Measurements from ENCODE around the gene NGF.

Gene NGF

DNA sequence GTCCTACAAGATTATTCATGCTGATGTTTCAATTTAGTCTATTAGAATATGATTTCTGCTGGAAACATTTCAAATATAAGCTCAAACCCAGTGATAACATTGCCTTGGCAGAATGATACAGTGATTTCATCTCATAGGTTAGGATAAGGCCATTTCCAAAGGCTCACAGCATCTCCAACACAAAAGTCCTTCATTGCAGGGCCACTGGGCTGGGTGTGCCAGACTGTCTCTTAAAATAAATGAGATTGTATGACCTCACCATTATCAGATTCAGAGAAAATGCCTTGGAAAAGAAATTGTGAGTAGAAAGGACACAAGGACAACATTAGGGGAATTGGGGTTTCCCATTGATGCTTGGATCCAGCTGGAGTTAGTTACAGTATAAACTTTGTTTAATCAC, 30.4 kb downstream of the NGF start:
- no peak for DNase-seq

- no peak for DNase-seq
These were observed 31.9 kb downstream of the NGF start for GRCh38 chr1:115306146-115306545.

DNA sequence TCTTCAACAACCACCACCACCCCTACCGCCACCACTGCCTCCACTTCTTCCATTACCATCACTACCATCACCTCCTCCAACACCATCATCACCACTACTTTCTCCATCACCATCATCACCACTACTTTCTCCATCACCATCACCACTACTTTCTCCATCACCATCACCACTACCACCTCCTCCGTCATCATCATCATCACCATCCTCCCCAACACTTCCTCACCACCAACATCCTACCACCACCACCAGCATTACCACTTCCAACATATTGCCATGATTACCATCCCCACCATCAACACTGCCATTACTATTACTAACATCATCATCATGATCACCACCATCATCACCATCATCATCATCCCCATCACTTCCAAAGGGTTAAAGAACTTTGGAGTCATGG, 34.7 kb downstream of the NGF start:
- no peak for DNase-seq

DNA sequence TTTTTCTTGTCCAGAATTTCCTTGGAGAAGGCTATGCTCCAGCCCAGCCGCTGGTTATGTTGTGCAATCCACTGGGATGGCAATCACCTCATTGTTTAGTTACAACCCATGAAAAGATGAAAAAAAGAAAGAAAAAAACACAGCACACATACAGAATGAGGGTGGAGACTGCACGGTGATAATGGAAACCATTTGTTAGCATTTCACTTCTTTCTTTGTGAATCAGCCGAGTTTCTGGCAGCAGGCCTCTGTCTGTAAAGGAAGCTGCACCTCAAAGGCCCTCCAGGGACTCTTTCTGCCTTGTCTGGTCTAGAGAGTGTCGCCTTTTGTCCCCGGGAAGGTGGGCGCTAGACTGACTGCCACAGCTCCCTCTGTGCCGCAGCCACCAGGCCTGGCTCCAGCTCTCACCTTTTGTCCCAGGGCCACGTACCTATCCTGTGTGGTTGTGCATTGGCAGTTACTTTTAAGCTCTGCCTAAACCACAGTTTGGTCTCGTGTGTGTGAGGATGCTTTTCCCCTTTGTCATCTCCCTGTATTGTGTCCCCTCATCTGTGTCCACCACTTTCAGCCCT, 35.6 kb downstream of the NGF start:
- no peak for DNase-seq

GRCh38 chr1:115301438-115302020, 36.5 kb downstream of the NGF start:
- DNase-seq = no peak

GRCh38 chr1:115300087-115300876, 37.8 kb downstream of the NGF start:
- DNase-seq = no peak

DNA sequence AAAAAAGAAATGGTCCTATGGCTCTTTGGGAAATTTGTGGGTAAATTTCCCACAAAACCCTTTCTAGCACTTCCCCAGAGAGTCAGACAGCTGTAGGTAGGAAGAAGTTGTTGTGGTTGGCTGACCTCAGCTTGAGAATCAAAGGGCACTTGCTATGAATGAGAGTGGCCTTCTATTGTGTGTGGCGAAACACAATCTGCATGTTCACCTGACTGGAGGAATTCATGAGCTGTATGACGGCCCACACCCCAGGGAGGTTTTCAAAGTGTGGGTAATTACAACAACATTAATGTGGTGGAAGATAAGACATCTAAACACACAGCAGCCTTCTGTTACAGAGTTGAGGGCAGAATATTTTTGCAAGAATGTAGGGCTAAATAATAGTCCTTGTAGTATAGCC, 38.8 kb downstream of the NGF start:
- no peak for DNase-seq

DNA sequence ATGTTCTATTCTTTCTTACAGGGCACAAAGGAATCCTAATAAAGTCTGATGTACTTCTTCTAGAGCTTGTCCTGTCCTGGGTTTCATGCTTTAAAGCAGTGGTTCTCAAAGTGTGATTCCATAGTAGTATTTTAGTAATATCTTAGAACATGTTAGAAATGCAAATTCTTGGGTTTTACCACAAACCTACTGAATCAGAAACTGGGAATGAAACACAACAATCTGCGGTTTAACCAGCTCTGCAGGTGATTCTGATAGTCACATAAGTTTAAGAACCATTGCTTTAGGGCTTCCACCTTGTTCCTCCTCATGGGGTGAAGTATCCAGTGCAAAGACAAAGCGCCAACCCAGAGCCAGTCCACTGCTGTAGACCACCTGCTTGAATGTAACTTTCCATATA, 41.1 kb downstream of the NGF start:
- no peak for DNase-seq

DNA sequence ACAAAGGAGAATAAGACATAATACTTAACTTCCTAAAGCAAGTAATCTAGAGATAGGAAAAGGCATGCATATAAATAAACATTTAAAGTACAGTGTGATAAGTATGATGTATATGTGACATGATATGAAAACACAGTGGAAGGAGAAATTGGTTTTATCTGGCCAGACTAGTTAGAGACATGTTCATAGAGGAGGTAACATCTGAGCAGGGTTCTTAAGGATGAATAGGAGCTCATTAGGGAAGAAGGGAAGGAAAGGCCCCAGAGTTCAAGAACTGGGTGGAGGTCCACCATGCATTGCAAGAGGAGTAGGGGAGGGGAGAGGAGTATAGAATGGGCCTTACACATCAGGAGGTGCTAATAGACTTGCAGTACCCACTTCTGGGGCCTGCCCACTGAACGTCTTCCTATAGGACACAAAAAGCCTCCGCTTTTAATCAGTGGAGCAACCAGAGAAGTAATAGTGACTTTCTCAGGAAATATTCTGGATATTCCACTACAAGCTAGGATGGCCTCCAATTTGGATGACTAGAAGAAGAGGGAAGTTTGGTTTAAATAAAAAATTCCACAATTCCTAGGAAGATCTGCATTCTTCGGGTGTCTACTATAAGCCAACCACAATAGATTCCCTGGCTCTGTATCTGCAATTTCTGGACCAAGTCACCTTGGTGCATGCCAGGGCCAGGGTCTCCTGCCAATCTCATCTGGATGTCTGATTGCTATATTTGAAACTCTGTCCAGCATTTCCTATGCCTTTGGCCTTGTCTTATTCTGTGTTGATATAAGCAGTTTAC, 41.9 kb downstream of the NGF start:
- no peak for DNase-seq

DNA sequence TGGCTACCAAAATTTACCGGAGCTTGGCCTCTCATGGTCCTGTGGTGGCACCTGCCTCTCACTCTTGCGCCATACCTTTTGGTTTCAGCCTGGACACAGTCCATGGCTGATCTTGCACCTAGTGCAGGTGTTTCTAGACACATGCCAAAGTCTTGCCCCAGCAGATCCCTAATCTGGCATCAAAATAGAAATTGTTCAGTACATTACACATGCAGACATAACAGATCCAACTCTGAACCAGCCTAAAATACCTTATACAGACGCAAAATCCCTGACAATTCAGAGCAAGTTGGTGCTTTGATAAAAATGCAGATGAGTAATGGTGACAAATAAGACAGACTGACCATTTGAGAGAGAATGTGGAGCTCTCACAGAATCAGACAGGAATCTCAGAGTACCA, 44.1 kb downstream of the NGF start:
- DNase-seq = no peak

DNA sequence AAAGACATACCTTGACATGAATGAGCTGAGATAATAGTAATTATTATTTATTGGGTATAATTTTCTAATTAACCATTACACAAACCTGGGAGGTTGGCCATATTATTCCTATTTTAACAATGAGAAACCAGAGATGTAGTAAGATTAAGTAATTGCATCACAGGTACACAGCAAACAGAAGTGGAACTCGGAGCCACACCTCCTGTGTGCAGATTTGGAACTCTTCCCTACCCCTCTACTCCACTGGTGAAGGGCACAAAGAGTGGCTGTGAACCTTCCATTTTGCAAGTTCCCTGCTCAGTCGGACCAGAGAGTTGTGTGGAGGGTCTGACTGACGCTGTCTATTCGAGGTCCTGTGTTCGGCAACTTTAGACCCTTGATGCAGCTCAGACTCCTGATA, 45.0 kb downstream of the NGF start:
- DNase-seq = no peak

DNA sequence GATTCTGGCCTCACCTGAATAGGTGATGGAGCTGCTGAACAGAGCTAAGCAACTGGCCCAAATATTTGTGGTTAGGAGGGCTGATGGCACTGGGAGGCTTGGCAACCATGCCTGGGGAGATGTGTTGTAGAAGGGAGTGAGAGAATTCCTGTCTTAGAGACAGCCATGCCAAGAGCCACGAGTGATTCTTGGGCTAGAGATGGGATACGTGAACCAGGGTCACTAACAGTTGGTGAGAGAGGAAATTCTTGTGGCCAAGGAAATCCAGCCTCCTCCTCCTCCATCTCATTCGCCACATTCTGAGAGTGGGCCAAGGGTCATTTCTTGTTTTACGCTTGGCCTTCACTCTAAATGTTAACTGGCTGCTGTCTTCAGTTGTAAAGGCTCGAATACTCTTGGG, 46.3 kb downstream of the NGF start:
- no peak for DNase-seq

DNA sequence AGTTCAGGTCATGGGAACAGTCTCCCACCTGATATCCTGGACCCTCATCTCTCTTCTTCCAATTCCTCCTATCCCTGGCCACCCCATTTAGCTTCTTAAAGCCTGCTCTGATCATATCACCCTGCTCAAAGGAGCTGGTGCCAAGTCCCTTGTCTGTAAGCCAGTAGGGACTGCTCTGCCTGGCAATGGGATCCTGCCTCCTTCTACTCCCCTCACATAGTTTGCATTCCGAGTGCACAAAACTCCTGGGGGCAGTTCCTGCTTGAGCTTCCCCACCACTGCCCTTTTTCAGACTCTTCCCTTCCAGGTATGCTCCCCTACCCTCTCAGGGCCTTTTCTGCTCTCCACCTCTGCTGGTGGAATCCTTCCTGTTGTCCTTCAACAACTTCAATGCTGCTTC, 48.1 kb downstream of the NGF start:
- no peak for DNase-seq

GRCh38 chr1:115288591-115289198, 49.4 kb downstream of the NGF start:
- no peak for DNase-seq

DNA sequence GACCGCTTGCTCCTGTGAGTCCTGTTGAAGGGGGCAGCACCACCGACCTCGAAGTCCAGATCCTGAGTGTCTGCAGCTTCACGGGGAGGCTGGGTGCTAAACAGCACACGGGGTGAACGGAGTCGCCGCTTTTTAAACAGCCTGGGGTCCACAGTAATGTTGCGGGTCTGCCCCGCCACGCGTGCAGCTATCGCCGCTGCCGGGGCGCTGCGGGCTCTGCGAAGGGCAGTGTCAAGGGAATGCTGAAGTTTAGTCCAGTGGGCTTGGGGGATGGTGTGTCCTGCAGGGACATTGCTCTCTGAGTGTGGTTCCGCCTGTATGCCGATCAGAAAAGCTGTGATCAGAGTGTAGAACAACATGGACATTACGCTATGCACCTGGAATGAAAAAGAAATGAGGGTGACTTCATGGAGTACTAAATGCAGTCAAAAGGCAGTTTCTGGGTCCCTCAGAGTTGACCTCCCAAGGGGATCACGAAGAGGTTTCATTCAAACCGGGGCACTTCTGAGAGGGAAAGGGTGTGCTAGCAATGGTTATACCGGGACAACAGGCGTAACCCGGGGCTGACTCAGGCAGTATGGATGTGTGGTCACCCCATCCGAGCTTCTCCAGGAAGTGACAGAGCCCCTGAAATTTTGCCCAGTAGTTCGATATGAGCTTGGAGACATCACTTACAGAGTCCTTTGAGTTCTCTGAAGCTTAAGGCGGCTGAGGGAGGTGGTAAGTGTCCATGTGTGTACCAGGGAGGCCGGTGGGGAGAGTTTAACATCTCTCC, 51.4 kb downstream of the NGF start:
- no peak for DNase-seq

GRCh38 chr1:115284209-115284608, 53.8 kb downstream of the NGF start:
- no peak for DNase-seq

GRCh38 chr1:115283681-115284146, 54.3 kb downstream of the NGF start:
- no peak for DNase-seq

GRCh38 chr1:115283249-115283648, 54.8 kb downstream of the NGF start:
- no peak for DNase-seq

DNA sequence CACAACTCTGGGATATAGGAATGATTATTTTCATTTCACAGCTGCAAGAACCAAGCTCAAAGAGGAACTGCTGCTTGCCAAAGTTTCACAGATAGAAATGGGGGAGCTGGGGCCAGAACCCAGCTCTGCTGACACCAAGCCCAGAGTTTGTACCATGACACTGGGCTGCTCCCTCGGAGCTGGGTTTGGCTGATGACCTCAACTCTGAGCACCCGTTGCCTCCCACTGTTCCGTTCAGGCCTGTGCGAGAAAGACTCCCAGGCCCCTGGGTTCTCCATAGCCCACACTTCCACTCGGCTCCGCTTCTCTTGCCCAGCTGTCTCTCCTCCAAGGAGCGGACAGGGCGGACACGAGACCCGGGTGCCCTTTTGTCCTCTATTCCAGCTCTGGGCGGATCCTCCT, 55.2 kb downstream of the NGF start:
- DNase-seq = no peak

DNA sequence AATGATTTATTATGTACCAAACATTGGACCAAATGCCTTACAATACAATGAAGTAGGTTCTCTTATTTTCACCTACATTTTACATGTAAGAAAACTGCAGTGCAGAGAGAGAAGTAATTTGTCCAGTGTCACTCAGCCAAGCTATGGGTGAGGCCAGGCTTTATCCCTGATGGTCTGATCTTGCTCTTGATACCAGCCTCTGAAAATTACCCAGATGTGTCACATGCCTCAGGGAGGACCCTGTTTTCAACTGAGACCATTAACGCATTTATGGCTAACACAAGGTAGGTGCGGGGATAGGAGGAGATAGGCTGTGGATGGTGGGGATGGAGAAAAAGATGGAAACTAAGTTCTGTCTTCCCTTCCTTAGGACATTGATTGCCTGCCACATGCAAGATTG, 56.9 kb downstream of the NGF start:
- DNase-seq = no peak

DNA sequence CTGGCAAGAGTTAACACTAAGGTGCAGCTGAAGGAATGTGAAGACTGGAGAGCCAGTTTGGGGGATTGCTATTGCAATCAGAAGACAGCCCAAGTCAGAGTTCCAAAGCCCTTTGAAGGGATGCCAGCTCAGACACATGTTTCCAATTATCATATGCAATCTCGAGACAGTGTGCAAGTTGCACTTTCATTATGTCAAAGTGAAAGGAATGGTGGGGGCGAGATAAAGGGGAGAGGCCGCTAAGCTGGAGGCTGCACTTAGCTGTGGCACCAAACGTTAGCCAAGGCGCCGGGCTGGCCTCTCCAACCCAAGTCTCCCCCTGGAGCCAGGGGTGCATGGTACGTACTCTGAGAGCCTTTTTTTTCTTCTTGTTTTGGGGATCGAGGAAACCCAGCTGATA, 58.0 kb downstream of the NGF start:
- no peak for DNase-seq

GRCh38 chr1:115278211-115278610, 59.8 kb downstream of the NGF start:
- no peak for DNase-seq

All from CD4-positive, alpha-beta T cell treated with Interleukin-17A for 1 hour (primary cell).